GM12892 (cell line): Measurements from ENCODE around the gene ACTL6B.

ENCODE experiments used
- DNase-seq: peaks from one replicate; pipeline ENCODE4 v3.0.0; 2011; ENCODE audit not compliant: insufficient read length
- FAIRE-seq: peaks from 2 replicates; lab custom pipeline; 2011; peaks lifted over from hg19 to GRCh38; lab: Jason Lieb, UNC
- POLR2A ChIP-seq: IDR thresholded peaks from 2 replicates; pipeline ENCODE4 v1.6.1; 2011; ENCODE audit warnings: low read depth, low read length, control low read depth
- POLR2AphosphoS5 ChIP-seq: IDR thresholded peaks from 2 replicates; pipeline ENCODE4 v1.6.1; 2011; ENCODE audit warnings: low read depth, low read length, control low read depth
- TAF1 ChIP-seq: IDR thresholded peaks from 2 replicates; pipeline ENCODE4 v1.6.1; 2011; ENCODE audit warnings: low read depth, mild to moderate bottlenecking, control low read depth, low read length, borderline replicate concordance

ACTL6B gene

GRCh38 chr7:100602889-100603725, 53.1 kb downstream of the ACTL6B start:
- FAIRE-seq = no peak
- DNase-seq = no peak
- no peak for TF ChIP-seq POLR2A
- no peak for TF ChIP-seq TAF1
- no peak for TF ChIP-seq POLR2AphosphoS5

- FAIRE-seq = no peak
- TF ChIP-seq POLR2A (no peak), TAF1 (no peak), POLR2AphosphoS5 (no peak)
- no peak for DNase-seq
Observed at GRCh38 chr7:100600730-100601038, 55.6 kb downstream of the ACTL6B start.

DNA sequence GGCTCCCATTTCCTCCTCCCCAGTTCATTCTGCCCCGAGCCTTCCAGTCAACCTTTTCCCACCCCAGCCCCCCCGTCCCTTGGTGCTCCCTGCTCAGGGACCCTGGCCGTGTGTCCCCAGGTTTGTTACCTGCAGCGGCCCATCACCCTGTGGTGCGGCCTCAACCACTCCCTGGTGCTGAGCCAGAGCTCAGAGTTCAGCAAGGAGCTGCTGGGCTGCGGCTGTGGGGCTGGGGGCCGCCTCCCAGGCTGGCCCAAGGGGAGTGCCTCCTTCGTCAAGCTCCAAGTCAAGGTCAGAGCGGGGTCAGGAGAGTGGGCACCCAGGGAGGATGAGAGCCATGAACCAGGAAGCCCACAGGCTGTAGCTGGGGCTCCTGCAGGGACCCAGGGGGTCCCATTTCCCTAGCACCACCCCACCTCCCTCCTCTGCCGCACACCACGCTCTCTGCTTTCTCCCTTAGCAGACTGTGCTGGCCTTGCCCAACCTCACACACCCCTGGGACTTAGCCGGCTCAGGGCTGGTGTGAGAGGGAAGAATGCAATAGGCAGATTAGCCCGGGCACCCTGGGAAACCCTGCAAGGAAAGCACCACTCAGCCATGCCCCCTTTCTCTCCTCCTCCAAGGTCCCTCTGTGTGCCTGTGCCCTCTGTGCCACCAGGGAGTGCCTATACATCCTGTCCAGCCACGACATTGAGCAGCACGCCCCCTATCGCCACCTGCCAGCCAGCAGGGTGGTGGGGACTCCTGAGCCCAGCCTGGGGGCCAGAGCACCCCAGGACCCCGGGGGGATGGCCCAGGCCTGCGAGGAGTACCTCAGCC, 56.1 kb downstream of the ACTL6B start:
- TF ChIP-seq POLR2AphosphoS5 (no peak), TAF1 (no peak), POLR2A (no peak)
- DNase-seq = no peak
- FAIRE-seq = no peak

DNA sequence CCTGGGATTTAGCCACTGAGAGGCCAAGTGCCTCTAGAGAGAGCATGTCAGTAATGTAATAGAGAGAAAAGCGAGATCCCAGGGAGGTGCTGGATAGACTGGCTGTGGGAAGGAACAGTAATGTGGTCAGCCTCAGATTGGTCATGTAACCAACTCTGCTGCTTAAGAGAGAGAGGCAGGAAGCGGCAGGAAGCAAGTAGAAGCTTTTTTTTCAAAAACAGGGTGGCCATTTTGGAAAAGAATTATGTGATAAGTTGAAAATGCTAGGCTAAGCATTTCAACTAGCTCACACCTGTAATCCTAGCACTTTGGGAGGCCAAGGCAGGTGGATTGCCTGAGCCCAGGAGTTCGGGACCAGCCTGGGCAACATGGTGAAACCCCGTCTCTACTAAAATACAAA, 57.8 kb downstream of the ACTL6B start:
- DNase-seq = no peak
- TF ChIP-seq POLR2AphosphoS5 (no peak), TAF1 (no peak), POLR2A (no peak)
- FAIRE-seq = no peak

DNA sequence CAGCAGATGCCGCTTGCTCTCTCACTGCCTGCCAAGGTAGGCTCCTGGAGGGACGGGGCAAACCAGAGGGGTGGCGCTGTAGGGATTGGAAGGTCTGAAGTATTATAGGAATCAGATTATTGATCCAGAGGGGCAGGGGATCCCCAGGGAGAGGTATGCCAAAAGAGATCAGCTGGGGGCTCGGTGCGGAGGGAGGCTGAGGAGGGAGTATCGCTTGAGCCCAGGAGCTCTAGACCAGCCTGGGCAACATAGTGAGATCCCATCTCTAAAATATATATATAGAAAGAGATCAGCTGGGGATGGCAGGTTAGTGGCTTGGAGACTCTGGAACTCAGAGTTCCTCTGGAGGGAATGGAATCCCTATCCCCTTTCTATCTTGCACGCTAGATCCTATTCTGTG, 61.1 kb downstream of the ACTL6B start:
- no peak for DNase-seq
- no peak for FAIRE-seq
- TF ChIP-seq TAF1 (no peak), POLR2A (no peak), POLR2AphosphoS5 (no peak)
